Measurements from ENCODE around the gene DNAAF8.

DNA sequence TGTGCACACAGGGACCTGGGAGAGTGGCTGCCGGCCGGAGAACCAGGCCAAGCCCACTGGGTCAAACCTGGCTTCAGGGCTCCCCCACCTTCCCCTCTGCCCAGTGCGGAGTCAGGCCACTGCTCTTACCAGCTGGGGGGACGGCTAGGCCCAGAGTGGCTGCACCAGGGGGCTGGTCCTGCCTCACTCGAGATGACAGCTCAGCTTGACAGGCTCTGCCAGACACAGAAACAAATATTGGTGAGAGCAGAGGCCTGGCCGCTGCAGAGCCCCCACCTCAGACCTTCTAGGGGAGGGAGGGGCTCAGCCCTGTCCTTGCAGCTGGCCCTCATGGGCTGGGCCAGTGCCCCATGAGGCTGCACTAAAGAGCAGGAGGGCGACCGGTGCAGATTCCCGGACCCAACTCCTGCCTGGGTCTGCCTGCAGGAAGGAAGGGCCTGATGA, 36.5 kb upstream of the DNAAF8 start:
- TF ChIP-seq FOXK2 (IDR thresholded peaks at IDR 0.05) (no peak), SUZ12 (IDR thresholded peaks at IDR 0.05) (no peak), FOXM1 (IDR thresholded peaks at IDR 0.05; ENCODE audit: borderline replicate concordance) (no peak), BHLHE40 (IDR thresholded peaks at IDR 0.05; ENCODE audit: borderline replicate concordance) (no peak)
